A673 (cell line): ENCODE measurements around the gene ACHE. TPM values are rescaled to one million over a fixed set of nuclear protein-coding genes. Genes with fewer than 3 reads are reported as not detected.
"Not testable (repeated sequence)": the region's sequence is repeated elsewhere in the genome, so short reads cannot be mapped to it uniquely, and the experiment has no call there.

ENCODE experiments used
- BruUV-seq: library from RNA; stranded (reverse); fragments of 400-500 nt; replicated peaks from 2 replicates; lab custom pipeline; 2021; lab: Mats Ljungman, UMichigan
- CTCF ChIA-PET: fragments of 300-600 bp; sonication (Branson Sonifier 250); formaldehyde crosslinking; loops from one replicate; lab custom pipeline; 2022; ENCODE audit warnings: antibody characterized with exemption; lab: Charles Lee
- POLR2A ChIA-PET: fragments of 300-600 bp; sonication (Branson Sonifier 250); formaldehyde crosslinking; loops from one replicate; lab custom pipeline; 2022; ENCODE audit warnings: antibody characterized with exemption; ENCODE audit not compliant: low non-redundant PET; lab: Charles Lee
- DNase-seq: peaks from one replicate; pipeline ENCODE4 v3.0.0-alpha.2; 2015; ENCODE audit warnings: low spot score
- H3K27ac ChIP-seq: fragments of 200-600 bp; sonication (generic); 2 replicates; pipeline ENCODE4 v1.5.1; 2016; ENCODE audit warnings: mixed run types, low read depth, mild to moderate bottlenecking, mixed read lengths, antibody characterized with exemption, low read length; ENCODE audit not compliant: poor library complexity, severe bottlenecking
- H3K27me3 ChIP-seq: fragments of 200-600 bp; sonication (generic); replicated peaks from 2 replicates; pipeline ENCODE4 v1.6.1; 2017; ENCODE audit warnings: mixed run types, low read depth, mild to moderate bottlenecking, mixed read lengths, antibody characterized with exemption, low read length; ENCODE audit not compliant: insufficient read depth, poor library complexity
- H3K36me3 ChIP-seq: fragments of 200-600 bp; sonication (generic); 2 replicates; pipeline ENCODE4 v1.6.1; 2016; ENCODE audit warnings: mixed run types, mild to moderate bottlenecking, mixed read lengths, antibody characterized with exemption, low read length; ENCODE audit not compliant: insufficient read depth, poor library complexity, severe bottlenecking
- H3K4me1 ChIP-seq: fragments of 200-600 bp; sonication (generic); 2 replicates; pipeline ENCODE4 v1.6.1; 2017; ENCODE audit warnings: mixed run types, mild to moderate bottlenecking, mixed read lengths, antibody characterized with exemption, low read length; ENCODE audit not compliant: insufficient read depth, poor library complexity, severe bottlenecking
- H3K4me3 ChIP-seq: fragments of 200-600 bp; sonication (generic); 2 replicates; pipeline ENCODE4 v1.5.1; 2016; ENCODE audit warnings: low read depth, mixed run types, mild to moderate bottlenecking, mixed read lengths, low read length; ENCODE audit not compliant: poor library complexity, severe bottlenecking
- H3K9me3 ChIP-seq: fragments of 200-600 bp; sonication (generic); 2 replicates; pipeline ENCODE4 v1.6.1; 2016; ENCODE audit warnings: mixed run types, low read depth, mild to moderate bottlenecking, mixed read lengths, antibody characterized with exemption, low read length; ENCODE audit not compliant: poor library complexity, severe bottlenecking
- EZH2 ChIP-seq: fragments of 200-600 bp; sonication (generic); IDR thresholded peaks from 2 replicates; pipeline ENCODE4 v1.6.1; 2017; ENCODE audit warnings: borderline replicate concordance, low read depth, mild to moderate bottlenecking, mixed read lengths, antibody characterized with exemption, low read length; ENCODE audit not compliant: poor library complexity, severe bottlenecking
- intact Hi-C: fragments of 100-400 bp; cut with micrococcal nuclease; formaldehyde crosslinking; loops from one replicate; pipeline ENCODE4 v1.10.0; 2022; ENCODE audit not compliant: unreplicated experiment
- total RNA-seq: library from RNA; stranded (reverse); gene quantifications from 2 replicates; pipeline ENCODE4 v1.2.3, GENCODE V29; 2021
- TF ChIP-seq, protein P1 (sequence below): fragments of 300-800, 200-600 bp; sonication (generic); conservative IDR thresholded peaks from 2 replicates; pipeline ENCODE4 v1.5.1; 2017; ENCODE audit warnings: low read depth, mild to moderate bottlenecking, antibody characterized with exemption, low read length, moderate library complexity, mixed read lengths

ACHE gene
- total RNA-seq, 1 experiment from 2014 or later: 0.52 TPM

DNA sequence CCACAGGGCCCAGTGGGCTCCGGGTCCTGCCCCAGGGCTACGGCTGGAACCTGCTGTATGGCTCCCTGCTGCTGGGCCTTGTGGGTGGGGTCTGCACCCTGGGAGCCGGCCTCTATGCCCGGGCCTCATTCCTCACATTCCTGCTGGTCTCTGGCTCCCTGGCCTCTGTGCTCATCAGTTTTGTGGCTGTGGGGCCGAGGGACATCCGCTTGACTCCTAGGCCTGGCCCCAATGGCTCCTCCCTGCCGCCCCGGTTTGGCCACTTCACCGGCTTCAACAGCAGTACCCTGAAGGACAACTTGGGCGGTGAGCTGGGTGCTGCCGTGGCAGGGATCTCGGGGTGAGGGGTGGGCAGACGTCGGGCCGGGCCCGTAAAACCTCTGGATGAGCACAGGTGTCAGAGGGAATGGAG, 38.8 kb downstream of the ACHE start:
- DNase-seq: no peak
- ChIA-PET CTCF (no interaction called here), POLR2A (no interaction called here)
- no peaks in the 10 kb centered on the region for H3K9me3 ChIP-seq
- no peak overlapping the region for H3K4me3 ChIP-seq
- peaks cover 6% of the 10 kb centered on the region for H3K4me1 ChIP-seq
- BruUV-seq: no TSS peak
- TF ChIP-seq, protein P1, sequence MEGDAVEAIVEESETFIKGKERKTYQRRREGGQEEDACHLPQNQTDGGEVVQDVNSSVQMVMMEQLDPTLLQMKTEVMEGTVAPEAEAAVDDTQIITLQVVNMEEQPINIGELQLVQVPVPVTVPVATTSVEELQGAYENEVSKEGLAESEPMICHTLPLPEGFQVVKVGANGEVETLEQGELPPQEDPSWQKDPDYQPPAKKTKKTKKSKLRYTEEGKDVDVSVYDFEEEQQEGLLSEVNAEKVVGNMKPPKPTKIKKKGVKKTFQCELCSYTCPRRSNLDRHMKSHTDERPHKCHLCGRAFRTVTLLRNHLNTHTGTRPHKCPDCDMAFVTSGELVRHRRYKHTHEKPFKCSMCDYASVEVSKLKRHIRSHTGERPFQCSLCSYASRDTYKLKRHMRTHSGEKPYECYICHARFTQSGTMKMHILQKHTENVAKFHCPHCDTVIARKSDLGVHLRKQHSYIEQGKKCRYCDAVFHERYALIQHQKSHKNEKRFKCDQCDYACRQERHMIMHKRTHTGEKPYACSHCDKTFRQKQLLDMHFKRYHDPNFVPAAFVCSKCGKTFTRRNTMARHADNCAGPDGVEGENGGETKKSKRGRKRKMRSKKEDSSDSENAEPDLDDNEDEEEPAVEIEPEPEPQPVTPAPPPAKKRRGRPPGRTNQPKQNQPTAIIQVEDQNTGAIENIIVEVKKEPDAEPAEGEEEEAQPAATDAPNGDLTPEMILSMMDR: no peak
- intact Hi-C loops: no loop called here
- H3K27ac ChIP-seq: no peak overlapping the region
- no peaks in the 10 kb centered on the region for H3K36me3 ChIP-seq
- H3K27me3 ChIP-seq: no peaks in the 10 kb centered on the region

DNA sequence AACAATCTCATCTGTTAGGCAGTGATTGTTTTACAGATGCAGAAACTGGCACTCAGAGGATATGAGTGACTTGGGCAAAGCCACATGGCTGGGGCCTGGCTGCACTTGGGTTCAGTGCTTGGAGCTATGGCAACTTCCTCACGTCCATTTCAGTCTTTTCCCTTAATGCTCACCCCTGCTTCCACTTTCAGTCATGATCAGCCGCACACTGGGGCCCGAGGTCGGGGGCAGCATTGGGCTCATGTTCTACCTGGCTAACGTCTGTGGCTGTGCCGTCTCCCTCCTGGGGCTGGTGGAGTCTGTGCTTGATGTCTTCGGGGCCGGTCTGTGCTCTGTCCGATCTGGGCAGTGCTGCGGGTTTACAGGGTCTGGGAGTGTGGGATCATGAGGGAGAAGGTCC, 40.2 kb downstream of the ACHE start:
- H3K4me3 ChIP-seq: no peak overlapping the region
- CTCF ChIA-PET: no interaction called here
- TF ChIP-seq, protein P1: no peak
- no peak for TF ChIP-seq EZH2
- intact Hi-C loops: no loop called here
- POLR2A ChIA-PET: no interaction called here
- no peaks in the 10 kb centered on the region for H3K27me3 ChIP-seq
- BruUV-seq: no TSS peak
- no peak for DNase-seq
- H3K4me1 ChIP-seq: peaks cover 9% of the 10 kb centered on the region
- H3K27ac ChIP-seq: no peak overlapping the region
- H3K9me3 ChIP-seq: no peaks in the 10 kb centered on the region
- H3K36me3 ChIP-seq: no peaks in the 10 kb centered on the region

DNA sequence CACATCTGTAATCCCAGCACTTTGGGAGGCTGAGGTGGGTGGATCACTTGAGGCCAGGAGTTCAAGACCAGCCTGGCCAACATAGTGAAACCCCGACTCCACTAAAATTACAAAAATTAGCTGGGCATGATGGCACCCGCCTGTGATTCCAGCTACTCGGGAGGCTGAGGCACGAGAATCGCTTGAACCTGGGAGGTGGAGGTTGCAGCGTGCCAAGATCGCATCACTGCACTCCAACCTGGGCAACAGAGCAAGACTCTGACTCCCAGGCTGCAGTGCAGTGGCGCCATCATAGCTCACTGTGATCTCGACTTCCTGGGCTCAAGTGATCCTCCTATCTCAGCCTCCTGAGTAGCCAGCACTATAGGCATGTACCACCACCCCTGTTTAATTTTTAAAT, 40.8 kb downstream of the ACHE start:
- intact Hi-C loops, H3K9me3 ChIP-seq, DNase-seq, H3K4me1 ChIP-seq, H3K4me3 ChIP-seq, H3K27ac ChIP-seq, POLR2A ChIA-PET, H3K36me3 ChIP-seq, H3K27me3 ChIP-seq, BruUV-seq, CTCF ChIA-PET: not testable (repeated sequence)

DNA sequence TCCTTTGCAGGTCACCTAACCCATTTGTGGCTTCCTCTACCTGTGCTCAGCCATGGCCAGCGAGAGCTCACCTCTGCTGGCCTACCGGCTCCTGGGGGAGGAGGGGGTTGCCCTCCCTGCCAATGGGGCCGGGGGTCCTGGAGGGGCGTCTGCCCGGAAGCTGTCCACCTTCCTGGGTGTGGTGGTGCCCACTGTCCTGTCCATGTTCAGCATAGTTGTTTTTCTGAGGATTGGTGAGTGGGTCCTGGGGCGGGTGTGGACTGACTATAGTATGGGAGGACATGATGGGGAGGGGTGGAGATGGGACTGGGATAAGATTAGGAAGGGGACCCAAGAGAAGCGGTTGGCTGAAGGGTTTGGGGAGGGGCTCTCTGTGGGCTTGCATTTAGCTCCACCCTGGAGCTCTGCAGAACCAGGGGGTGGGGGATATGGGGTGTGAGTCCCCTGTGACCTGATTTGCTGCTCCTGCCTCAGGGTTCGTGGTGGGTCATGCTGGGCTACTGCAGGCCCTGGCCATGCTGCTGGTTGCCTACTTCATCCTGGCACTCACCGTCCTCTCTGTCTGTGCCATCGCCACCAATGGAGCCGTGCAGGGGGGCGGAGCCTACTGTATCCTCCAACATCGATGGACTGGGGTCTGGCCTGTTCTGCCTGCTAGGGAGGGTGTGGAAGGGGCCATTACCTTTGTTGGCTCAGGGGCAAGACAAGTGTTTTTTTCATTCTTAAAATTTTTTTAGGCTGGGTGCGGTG, 41.4 kb downstream of the ACHE start:
- Histone ChIP-seq H3K27ac (no peak overlapping the region), H3K9me3 (no peaks in the 10 kb centered on the region), H3K4me3 (no peak overlapping the region), H3K36me3 (no peaks in the 10 kb centered on the region), H3K4me1 (peaks cover 9% of the 10 kb centered on the region), H3K27me3 (no peaks in the 10 kb centered on the region)
- CTCF ChIA-PET: no interaction called here
- BruUV-seq: no TSS peak
- TF ChIP-seq, protein P1: no peak
- DNase-seq: no peak
- POLR2A ChIA-PET: no interaction called here
- intact Hi-C loops: no loop called here
